Neuronal stem cell (in vitro differentiated cells): Measurements from ENCODE around the gene DTX3.
A peak's percentile ranks its signal among the peaks of the same experiment; 100 is the strongest.

Experiments used
- DNase-seq: peaks from one replicate; pipeline ENCODE4 v3.0.0-alpha.2; 2013; ENCODE audit warnings: low spot score
- H2AFZ ChIP-seq: one replicate; pipeline ENCODE4 v1.6.1; 2013; ENCODE audit warnings: mild to moderate bottlenecking, low read length, inconsistent platforms
- H2AK5ac ChIP-seq: 2 replicates; pipeline ENCODE4 v1.6.1; 2013; ENCODE audit warnings: low read depth, mild to moderate bottlenecking, inconsistent platforms, low read length, moderate library complexity, mixed read lengths
- H2BK120ac ChIP-seq: 2 replicates; pipeline ENCODE4 v1.6.1; 2013; ENCODE audit warnings: low read depth, mild to moderate bottlenecking, inconsistent platforms, low read length, moderate library complexity, mixed read lengths
- H2BK12ac ChIP-seq: one replicate; pipeline ENCODE4 v1.6.1; 2013; ENCODE audit warnings: low read length, inconsistent platforms
- H2BK15ac ChIP-seq: 2 replicates; pipeline ENCODE4 v1.6.1; 2013; ENCODE audit warnings: mild to moderate bottlenecking, low read length, inconsistent platforms, mixed read lengths
- H2BK5ac ChIP-seq: one replicate; pipeline ENCODE4 v1.6.1; 2013; ENCODE audit warnings: inconsistent platforms, mild to moderate bottlenecking, low read length, moderate library complexity
- H3K14ac ChIP-seq: one replicate; pipeline ENCODE4 v1.6.1; 2013; ENCODE audit warnings: low read length, inconsistent platforms
- H3K18ac ChIP-seq: 2 replicates; pipeline ENCODE4 v1.6.1; 2013; ENCODE audit warnings: low read length, inconsistent platforms
- H3K23ac ChIP-seq: 2 replicates; pipeline ENCODE4 v1.6.1; 2013; ENCODE audit warnings: low read depth, mild to moderate bottlenecking, mixed read lengths, low read length, inconsistent platforms; ENCODE audit not compliant: poor library complexity
- H3K27ac ChIP-seq: replicated peaks from 3 replicates; pipeline ENCODE4 v1.5.1; 2013; ENCODE audit warnings: low read length, inconsistent platforms
- H3K27me3 ChIP-seq, 3 experiments: 2 replicates each; pipeline ENCODE4 v1.6.1; 2013; ENCODE audit warnings: low read length in 3 of 3, mild to moderate bottlenecking in 2 of 3, inconsistent platforms in 1 of 3, low read depth in 1 of 3, mixed read lengths in 1 of 3, moderate library complexity in 1 of 3; ENCODE audit not compliant: control insufficient read depth in 3 of 3, insufficient read depth in 3 of 3
- H3K36me3 ChIP-seq, 2 donors: replicated peaks in 1 of 2; 2 replicates each; pipeline ENCODE4 v1.6.1; 2013; ENCODE audit warnings: low read length in 2 of 2; ENCODE audit not compliant: control insufficient read depth in 2 of 2, insufficient read depth in 2 of 2
- H3K4ac ChIP-seq: 2 replicates; pipeline ENCODE4 v1.6.1; 2013; ENCODE audit warnings: inconsistent platforms, mild to moderate bottlenecking, low read length, moderate library complexity
- H3K4me1 ChIP-seq, 2 donors: 1 replicate in 1 of 2; 2 replicates in 1 of 2; pipeline ENCODE4 v1.6.1; 2013; ENCODE audit warnings: low read length in 2 of 2, low read depth in 1 of 2; ENCODE audit not compliant: control insufficient read depth in 2 of 2, insufficient read depth in 1 of 2
- H3K4me2 ChIP-seq: one replicate; pipeline ENCODE4 v1.6.1; 2013; ENCODE audit warnings: mild to moderate bottlenecking, low read length, inconsistent platforms; ENCODE audit not compliant: insufficient read depth, poor library complexity, severe bottlenecking
- H3K4me3 ChIP-seq, 2 donors: 2 replicates each; pipeline ENCODE4 v1.5.1; 2013; ENCODE audit warnings: low read length in 2 of 2, mild to moderate bottlenecking in 2 of 2, inconsistent platforms in 1 of 2, moderate library complexity in 1 of 2
- H3K79me1 ChIP-seq: one replicate; pipeline ENCODE4 v1.6.1; 2013; ENCODE audit warnings: low read depth, mild to moderate bottlenecking, inconsistent platforms, low read length, moderate library complexity
- H3K9ac ChIP-seq: one replicate; pipeline ENCODE4 v1.6.1; 2013; ENCODE audit warnings: mild to moderate bottlenecking, low read depth, low read length, inconsistent platforms; ENCODE audit not compliant: poor library complexity
- H3K9me3 ChIP-seq, 2 donors: replicated peaks in 1 of 2; 2 replicates each; pipeline versions ENCODE3 to v1.6.1; 2013; ENCODE audit warnings: low read length in 2 of 2, mild to moderate bottlenecking in 2 of 2, inconsistent platforms in 1 of 2, low read depth in 1 of 2, mixed read lengths in 1 of 2, moderate library complexity in 1 of 2; ENCODE audit not compliant: control insufficient read depth in 2 of 2, insufficient read depth in 1 of 2
- H4K8ac ChIP-seq: one replicate; pipeline ENCODE4 v1.6.1; 2013; ENCODE audit warnings: low read depth, mild to moderate bottlenecking, inconsistent platforms, low read length, moderate library complexity
- H4K91ac ChIP-seq: one replicate; pipeline ENCODE4 v1.6.1; 2013; ENCODE audit warnings: low read length, low read depth, mild to moderate bottlenecking, inconsistent platforms; ENCODE audit not compliant: poor library complexity
- WGBS, 2 donors: extraction: QIAGEN DNeasy Blood & Tissue Kit; methylation state at CpG; one replicate each; pipeline ENCODE4 v1.1.7; 2013; ENCODE audit warnings: missing lambda C conversion rate in 2 of 2, mixed read lengths in 1 of 2; ENCODE audit not compliant: insufficient read length in 2 of 2, insufficient replicate concordance in 1 of 2; ENCODE audit errors: extremely low coverage in 2 of 2; 5-methylcytosine and 5-hydroxymethylcytosine counted together

DTX3 gene

DNA sequence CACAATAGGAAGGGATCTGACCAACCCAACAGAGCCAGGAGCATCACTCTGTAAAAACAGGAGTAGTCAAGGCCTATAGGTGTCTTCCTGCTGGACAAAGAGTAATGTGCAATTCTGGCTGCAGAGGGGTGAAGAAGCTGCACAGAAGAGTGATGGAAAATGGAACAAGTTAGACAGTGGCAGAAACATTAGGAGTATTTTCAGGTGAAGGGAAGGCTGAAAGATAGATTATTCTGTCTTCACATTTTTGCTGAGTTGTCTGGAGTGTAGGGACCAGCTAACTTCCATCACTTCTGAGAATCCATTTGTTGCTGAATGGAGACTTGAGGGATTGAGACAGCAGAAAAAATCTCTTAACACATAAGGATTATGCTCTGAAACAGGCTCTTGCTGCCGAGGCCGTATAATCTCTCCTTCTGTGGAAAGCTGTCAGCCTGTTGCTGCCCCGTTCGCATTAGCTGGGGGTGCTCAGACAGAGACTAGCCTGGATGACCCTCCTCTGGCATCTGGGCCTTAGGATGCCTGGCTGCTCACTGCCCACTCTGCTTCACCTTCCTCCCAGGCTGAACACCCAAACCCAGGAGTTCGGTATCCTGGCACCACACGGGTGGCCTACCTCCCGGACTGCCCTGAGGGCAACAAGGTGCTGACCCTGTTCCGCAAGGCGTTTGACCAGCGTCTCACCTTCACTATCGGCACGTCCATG is 3.5 kb downstream of the DTX3 start:
- no peak overlapping the region for H3K14ac ChIP-seq
- H3K4me2 ChIP-seq: no peak overlapping the region
- no peak overlapping the region for H3K4ac ChIP-seq
- no peak overlapping the region for H4K91ac ChIP-seq
- H2AFZ ChIP-seq: no peak overlapping the region
- H3K4me3 ChIP-seq: no peak overlapping the region
- no CpG with 5 or more reads among the region's 12 CpGs for WGBS, 2 donors
- H4K8ac ChIP-seq: peak overlapping the region; percentile 25
- peaks cover 0 to 5% (median 0%) of the 10 kb centered on the region in 3 experiments for H3K27me3 ChIP-seq
- no peaks in the 10 kb centered on the region for H3K9me3 ChIP-seq
- peak overlapping the region; percentile 15 for H3K9ac ChIP-seq
- DNase-seq: no peak
- H3K4me1 ChIP-seq: peaks cover 18 to 20% of the 10 kb centered on the region in 2 donors
- H2BK120ac ChIP-seq: no peak overlapping the region
- peaks cover 16 to 32% of the 10 kb centered on the region in 2 donors for H3K36me3 ChIP-seq
- no peak overlapping the region for H2BK5ac ChIP-seq
- H2AK5ac ChIP-seq: peak overlapping the region; percentile 47
- H2BK12ac ChIP-seq: no peak overlapping the region
- H3K79me1 ChIP-seq: no peaks in the 10 kb centered on the region
- no peak overlapping the region for H3K18ac ChIP-seq
- no peak overlapping the region for H2BK15ac ChIP-seq
- H3K27ac ChIP-seq: no peak overlapping the region
- peak overlapping the region; percentile 77 for H3K23ac ChIP-seq

DNA sequence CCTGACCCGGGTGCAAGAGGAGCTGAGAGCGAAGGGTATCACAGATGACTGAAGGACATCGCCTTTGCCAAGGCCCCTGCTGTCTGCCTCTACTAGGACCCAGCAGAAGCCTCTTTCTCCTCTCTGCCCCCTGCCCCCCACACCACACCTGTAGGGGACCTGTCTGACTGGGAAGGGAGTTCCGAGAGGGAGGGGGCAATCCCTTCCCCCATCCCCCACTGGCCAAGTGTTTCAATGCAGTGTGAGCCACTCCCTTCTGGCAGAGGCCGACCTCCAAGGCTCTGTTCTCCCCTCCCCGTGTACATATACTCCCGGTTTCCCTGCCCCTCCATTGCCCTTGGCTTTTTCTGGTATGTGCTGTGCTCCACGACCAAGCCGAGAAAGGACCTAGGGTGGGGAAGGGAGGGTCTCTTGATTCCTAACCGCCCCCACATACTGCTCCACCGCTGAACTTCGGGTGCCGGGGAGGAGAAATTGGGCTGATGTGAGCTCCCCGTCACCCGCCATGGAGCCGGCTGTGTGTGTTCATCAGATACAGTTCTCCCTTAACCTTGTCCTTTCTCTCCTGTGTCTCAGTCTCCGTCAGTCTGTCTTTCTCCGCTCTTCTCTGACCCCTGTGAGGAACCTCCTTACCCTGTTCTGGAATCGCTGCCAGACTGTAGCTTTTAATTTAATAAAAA is 4.6 kb downstream of the DTX3 start:
- Histone ChIP-seq H2BK5ac (no peak overlapping the region), H3K36me3 (peaks cover 18 to 44% of the 10 kb centered on the region in 2 donors), H2BK12ac (no peak overlapping the region), H3K9ac (no peak overlapping the region), H3K9me3 (no peaks in the 10 kb centered on the region), H3K79me1 (no peaks in the 10 kb centered on the region), H3K27ac (no peak overlapping the region), H3K4ac (no peak overlapping the region), H4K91ac (no peak overlapping the region), H3K4me3 (no peak overlapping the region), H2AFZ (no peak overlapping the region), H3K18ac (no peak overlapping the region), H3K14ac (no peak overlapping the region), H3K4me2 (no peak overlapping the region), H3K23ac (no peak overlapping the region), H2BK120ac (no peak overlapping the region), H4K8ac (no peak overlapping the region), H3K27me3 (peaks cover 0 to 5% (median 0%) of the 10 kb centered on the region in 3 experiments), H3K4me1 (peaks cover 14 to 16% of the 10 kb centered on the region in 2 donors), H2BK15ac (no peak overlapping the region), H2AK5ac (no peak overlapping the region)
- no CpG with 5 or more reads among the region's 19 CpGs for WGBS, 2 donors
- DNase-seq: no peak

- Histone ChIP-seq H3K9ac (peak overlapping the region; percentile 71), H3K4ac (no peak overlapping the region), H4K8ac (no peak overlapping the region), H3K79me1 (no peaks in the 10 kb centered on the region), H2BK5ac (no peak overlapping the region), H3K4me1 (peaks cover 14 to 16% of the 10 kb centered on the region in 2 donors), H4K91ac (no peak overlapping the region), H3K18ac (peak overlapping the region; percentile 44), H3K4me2 (peak overlapping the region; percentile 81), H3K14ac (no peak overlapping the region), H3K23ac (no peak overlapping the region), H2BK12ac (no peak overlapping the region), H2AK5ac (peak overlapping the region; percentile 19), H3K36me3 (peaks cover 20 to 51% of the 10 kb centered on the region in 2 donors), H3K9me3 (no peaks in the 10 kb centered on the region), H2BK120ac (no peak overlapping the region), H3K4me3 (peak overlapping the region in 1 of 2 donors; percentile 76), H2BK15ac (peak overlapping the region; percentile 14), H3K27me3 (peaks cover 0 to 5% (median 0%) of the 10 kb centered on the region in 3 experiments), H2AFZ (peak overlapping the region; percentile 97), H3K27ac (no peak overlapping the region)
- no CpG with 5 or more reads among the region's 34 CpGs for WGBS, 2 donors
- no peak for DNase-seq
Observed at GRCh38 chr12:57609781-57610553, 5.3 kb downstream of the DTX3 start.
